Spinal cord (tissue), 10 donors: ENCODE data around the gene GJC3. TPM values are rescaled to one million over a fixed set of nuclear protein-coding genes. Genes with fewer than 3 reads are reported as not detected.
"Not testable (repeated sequence)": the region's sequence is repeated elsewhere in the genome, so short reads cannot be mapped to it uniquely, and the experiment has no call there.

Experiments used
- DNase-seq, 6 donors: peaks; one replicate each; pipeline versions ENCODE4 v3.0.0 to v3.0.0-alpha.2; 2013 to 2015; ENCODE audit warnings: low spot score in 6 of 6, low read depth in 4 of 6
- H3K27ac ChIP-seq: one replicate; pipeline ENCODE4 v1.5.1; 2013; ENCODE audit warnings: low read depth, low read length, control low read depth
- H3K27me3 ChIP-seq: one replicate; pipeline ENCODE4 v1.6.1; 2013; ENCODE audit warnings: low read length; ENCODE audit not compliant: control insufficient read depth, insufficient read depth
- H3K36me3 ChIP-seq: one replicate; pipeline ENCODE4 v1.6.1; 2013; ENCODE audit warnings: low read length; ENCODE audit not compliant: control insufficient read depth, insufficient read depth
- H3K4me1 ChIP-seq: one replicate; pipeline ENCODE4 v1.6.1; 2013; ENCODE audit warnings: low read length; ENCODE audit not compliant: control insufficient read depth, insufficient read depth
- H3K4me3 ChIP-seq: one replicate; pipeline ENCODE4 v1.5.1; 2013; ENCODE audit warnings: low read depth, low read length, control low read depth
- H3K9me3 ChIP-seq: one replicate; pipeline ENCODE4 v1.6.1; 2013; ENCODE audit warnings: low read length; ENCODE audit not compliant: control insufficient read depth, insufficient read depth
- WGBS: methylation state at CpG from one replicate; pipeline ENCODE4 v1.1.5; 2013; ENCODE audit warnings: missing lambda C conversion rate; ENCODE audit not compliant: insufficient coverage; 5-methylcytosine and 5-hydroxymethylcytosine counted together
- polyA plus RNA-seq, 2 donors: library from polyadenylated mRNA; unstranded; fragments of 120-200 nt; gene quantifications; one replicate each; pipeline ENCODE4 v1.2.1, GENCODE V29; 2013; ENCODE audit not compliant: insufficient read length in 2 of 2
- total RNA-seq, 2 donors: library from RNA; depleted of rRNA in 1 of 2; stranded (reverse); fragments of 120-200 nt in 1 of 2; fragments of >200 nt in 1 of 2; gene quantifications; one replicate each; pipeline versions ENCODE4 v1.2.3 to v1.2.4, GENCODE V29; 2013 to 2014
- donor health status: healthy.

GJC3 gene
- total and polyA plus RNA-seq, 4 donors: 1.00 to 12.6 (median 3.1) TPM

GRCh38 chr7:99935009-99935408 lies 5.6 kb upstream of the GJC3 start:
- not testable (repeated sequence) for H3K36me3 ChIP-seq, H3K4me3 ChIP-seq, H3K9me3 ChIP-seq, DNase-seq, H3K27me3 ChIP-seq, H3K27ac ChIP-seq, H3K4me1 ChIP-seq
- WGBS: 74% methylated on average over 4 of the region's 4 CpGs

- 75% methylated on average over 1 of the region's 3 CpGs for WGBS
- Histone ChIP-seq H3K27ac (no peak overlapping the region), H3K36me3 (no peaks in the 10 kb centered on the region)
Observed at GRCh38 chr7:99930376-99930775, 956 bp upstream of the GJC3 start.

DNA sequence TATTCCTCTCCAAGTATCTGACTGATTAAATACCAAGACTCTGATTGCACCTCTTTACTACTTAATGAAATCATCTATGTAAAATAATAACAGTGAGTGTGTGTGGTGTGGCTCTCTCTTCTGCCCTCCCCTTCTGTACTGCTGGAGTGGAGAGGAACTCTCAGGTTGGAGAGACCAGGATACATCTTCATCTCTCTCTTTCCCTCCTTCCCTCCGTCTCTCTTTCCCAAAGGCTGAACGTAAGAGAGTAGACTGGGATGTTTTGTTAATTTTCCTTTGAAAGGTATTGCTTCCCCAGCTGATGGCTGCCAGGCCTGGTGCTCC lies 272 bp upstream of the GJC3 start:
- Histone ChIP-seq H3K36me3 (no peaks in the 10 kb centered on the region), H3K27me3 (no peaks in the 10 kb centered on the region), H3K4me3 (peak overlapping the region; percentile 24), H3K27ac (no peak overlapping the region), H3K9me3 (no peaks in the 10 kb centered on the region), H3K4me1 (peaks cover 13% of the 10 kb centered on the region)
- DNase-seq: no peak
- no CpG with 5 or more reads among the region's 2 CpGs for WGBS

More at GRCh38 chr7:99930376-99930775, 956 bp upstream of the GJC3 start:
- DNase-seq: no peak
- Histone ChIP-seq H3K4me3 (no peak overlapping the region), H3K27me3 (no peaks in the 10 kb centered on the region), H3K9me3 (no peaks in the 10 kb centered on the region), H3K4me1 (peaks cover 15% of the 10 kb centered on the region)

- Histone ChIP-seq H3K27me3 (no peaks in the 10 kb centered on the region), H3K36me3 (no peaks in the 10 kb centered on the region), H3K4me1 (peaks cover 6% of the 10 kb centered on the region), H3K9me3 (no peaks in the 10 kb centered on the region), H3K27ac (no peak overlapping the region), H3K4me3 (no peak overlapping the region)
- no peak for DNase-seq
- 71% methylated on average over 2 of the region's 2 CpGs for WGBS
Observed at GRCh38 chr7:99928188-99928587, 1.2 kb downstream of the GJC3 start.

DNA sequence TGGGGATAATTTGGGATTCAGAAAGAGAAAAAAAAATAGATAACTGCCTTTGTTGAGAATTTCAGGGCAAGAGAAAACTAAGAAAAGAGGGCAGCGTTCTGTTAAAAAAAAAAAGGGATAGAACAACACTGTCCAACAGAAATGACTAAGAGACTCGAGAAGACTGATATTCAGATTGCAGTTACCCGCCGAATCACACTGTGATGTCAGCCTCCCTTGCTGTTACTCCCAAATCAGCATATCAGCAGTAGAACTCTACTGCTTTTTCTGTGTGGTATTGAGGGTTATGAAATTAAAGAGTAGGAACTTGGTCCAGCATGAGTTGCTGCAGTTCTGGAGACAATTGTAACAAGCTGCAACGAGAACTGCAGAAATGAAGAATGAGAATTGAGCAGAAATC lies 1.9 kb downstream of the GJC3 start:
- WGBS: 94% methylated on average over 2 of the region's 5 CpGs

GRCh38 chr7:99926321-99926720 lies 3.1 kb downstream of the GJC3 start:
- no peak overlapping the region for H3K4me3 ChIP-seq
- H3K27me3 ChIP-seq: no peaks in the 10 kb centered on the region
- no peaks in the 10 kb centered on the region for H3K36me3 ChIP-seq
- no peak overlapping the region for H3K27ac ChIP-seq
- no peaks in the 10 kb centered on the region for H3K9me3 ChIP-seq
- peaks cover 6% of the 10 kb centered on the region for H3K4me1 ChIP-seq
- DNase-seq: no peak

More for the DNA sequence above, 1.9 kb downstream of the GJC3 start:
- Histone ChIP-seq H3K36me3 (no peaks in the 10 kb centered on the region), H3K27ac (no peak overlapping the region), H3K4me3 (no peak overlapping the region), H3K9me3 (no peaks in the 10 kb centered on the region), H3K4me1 (peaks cover 6% of the 10 kb centered on the region), H3K27me3 (no peaks in the 10 kb centered on the region)
- DNase-seq: no peak

GRCh38 chr7:99923200-99923599 lies 6.2 kb downstream of the GJC3 start:
- Histone ChIP-seq H3K36me3 (no peaks in the 10 kb centered on the region), H3K4me1 (peaks cover 5% of the 10 kb centered on the region), H3K4me3 (no peak overlapping the region), H3K27ac (no peak overlapping the region), H3K9me3 (no peaks in the 10 kb centered on the region), H3K27me3 (no peaks in the 10 kb centered on the region)
- no peak for DNase-seq
- 100% methylated on average over 2 of the region's 3 CpGs for WGBS

GRCh38 chr7:99920149-99920548 lies 9.3 kb downstream of the GJC3 start:
- 100% methylated on average over 2 of the region's 3 CpGs for WGBS

GRCh38 chr7:99919814-99920112 lies 9.7 kb downstream of the GJC3 start:
- Histone ChIP-seq H3K36me3 (peaks cover 16% of the 10 kb centered on the region), H3K27ac (peak overlapping the region; percentile 89), H3K4me1 (peaks cover 11% of the 10 kb centered on the region), H3K27me3 (no peaks in the 10 kb centered on the region), H3K9me3 (no peaks in the 10 kb centered on the region), H3K4me3 (peak overlapping the region; percentile 86)
- no peak for DNase-seq
- 55% methylated on average over 4 of the region's 4 CpGs for WGBS

More at GRCh38 chr7:99920149-99920548, 9.3 kb downstream of the GJC3 start:
- DNase-seq: no peak
- H3K4me1 ChIP-seq: peaks cover 11% of the 10 kb centered on the region
- no peaks in the 10 kb centered on the region for H3K27me3 ChIP-seq
- H3K9me3 ChIP-seq: no peaks in the 10 kb centered on the region
- peak overlapping the region; percentile 89 for H3K27ac ChIP-seq
- peak overlapping the region; percentile 86 for H3K4me3 ChIP-seq
- peaks cover 13% of the 10 kb centered on the region for H3K36me3 ChIP-seq

DNA sequence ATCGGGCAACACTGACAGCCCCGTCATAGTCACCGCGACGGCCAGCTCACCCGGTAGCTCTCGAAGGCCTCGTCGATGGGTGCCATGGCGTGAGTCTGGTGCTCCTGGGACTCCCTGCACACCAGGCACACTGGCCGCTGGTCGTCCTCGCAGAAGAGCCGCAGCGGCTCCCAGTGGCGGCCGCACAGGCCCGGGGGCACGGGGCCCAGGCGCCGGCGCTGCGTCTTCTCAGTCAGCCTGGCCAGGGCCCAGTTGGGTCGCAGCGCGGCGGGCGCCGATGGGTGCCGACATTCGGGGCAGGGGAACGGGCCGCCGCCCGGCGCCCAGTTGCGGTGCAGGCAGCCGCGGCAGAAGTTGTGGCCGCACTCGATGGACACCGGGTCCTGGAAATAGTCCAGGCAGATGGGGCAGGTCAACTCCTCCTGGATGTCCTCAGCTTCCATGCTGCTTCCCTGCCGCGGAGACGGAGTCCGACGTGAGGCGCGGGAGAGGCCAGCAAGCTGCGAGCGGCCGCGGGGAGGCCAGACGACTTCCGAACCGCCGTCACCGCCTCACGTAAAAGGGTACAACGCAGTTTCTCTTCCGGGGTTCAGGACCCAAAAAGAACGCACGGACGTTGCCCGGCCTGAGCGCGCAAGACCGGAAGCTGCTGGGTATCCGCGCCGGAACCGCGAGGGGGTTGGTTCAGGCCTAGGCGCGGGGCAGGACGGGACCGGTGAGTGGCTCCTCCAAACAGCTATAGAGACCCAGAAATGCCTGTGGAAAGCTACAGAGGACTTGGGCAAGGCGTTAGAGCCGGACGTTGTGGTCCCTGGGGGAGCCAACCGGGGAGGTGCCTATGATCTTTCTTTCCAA lies 10.2 kb downstream of the GJC3 start, which contains the start of gene TRIM4:
TSS of gene TRIM4 (minus strand) at position 572 of the 855 bp plus-strand sequence. CDS start at position 443, 129 bp downstream.
- Histone ChIP-seq H3K36me3 (peaks cover 20% of the 10 kb centered on the region), H3K4me1 (peaks cover 11% of the 10 kb centered on the region), H3K9me3 (no peaks in the 10 kb centered on the region), H3K4me3 (peak within 1 kb of the TSS; percentile 86), H3K27ac (peak within 1 kb of the TSS; percentile 89), H3K27me3 (no peaks in the 10 kb centered on the region)
- peak; percentile 79 to 98 (median 86) for DNase-seq
- 1% methylated on average over 81 of the region's 81 CpGs for WGBS
